A673 (cell line): Measurements from ENCODE around the gene SCYGR4. TPM values are rescaled to one million over a fixed set of nuclear protein-coding genes. Genes with fewer than 3 reads are reported as not detected.

Source experiments
- BruUV-seq: library from RNA; stranded (reverse); fragments of 400-500 nt; replicated peaks from 2 replicates; lab custom pipeline; 2021; lab: Mats Ljungman, UMichigan
- CTCF ChIA-PET: fragments of 300-600 bp; sonication (Branson Sonifier 250); formaldehyde crosslinking; loops from one replicate; lab custom pipeline; 2022; ENCODE audit warnings: antibody characterized with exemption; lab: Charles Lee
- POLR2A ChIA-PET: fragments of 300-600 bp; sonication (Branson Sonifier 250); formaldehyde crosslinking; loops from one replicate; lab custom pipeline; 2022; ENCODE audit warnings: antibody characterized with exemption; ENCODE audit not compliant: low non-redundant PET; lab: Charles Lee
- DNase-seq: peaks from one replicate; pipeline ENCODE4 v3.0.0-alpha.2; 2015; ENCODE audit warnings: low spot score
- H3K27ac ChIP-seq: fragments of 200-600 bp; sonication (generic); 2 replicates; pipeline ENCODE4 v1.5.1; 2016; ENCODE audit warnings: mixed run types, low read depth, mild to moderate bottlenecking, mixed read lengths, antibody characterized with exemption, low read length; ENCODE audit not compliant: poor library complexity, severe bottlenecking
- H3K27me3 ChIP-seq: fragments of 200-600 bp; sonication (generic); replicated peaks from 2 replicates; pipeline ENCODE4 v1.6.1; 2017; ENCODE audit warnings: mixed run types, low read depth, mild to moderate bottlenecking, mixed read lengths, antibody characterized with exemption, low read length; ENCODE audit not compliant: insufficient read depth, poor library complexity
- H3K36me3 ChIP-seq: fragments of 200-600 bp; sonication (generic); 2 replicates; pipeline ENCODE4 v1.6.1; 2016; ENCODE audit warnings: mixed run types, mild to moderate bottlenecking, mixed read lengths, antibody characterized with exemption, low read length; ENCODE audit not compliant: insufficient read depth, poor library complexity, severe bottlenecking
- H3K4me1 ChIP-seq: fragments of 200-600 bp; sonication (generic); 2 replicates; pipeline ENCODE4 v1.6.1; 2017; ENCODE audit warnings: mixed run types, mild to moderate bottlenecking, mixed read lengths, antibody characterized with exemption, low read length; ENCODE audit not compliant: insufficient read depth, poor library complexity, severe bottlenecking
- H3K4me3 ChIP-seq: fragments of 200-600 bp; sonication (generic); 2 replicates; pipeline ENCODE4 v1.5.1; 2016; ENCODE audit warnings: low read depth, mixed run types, mild to moderate bottlenecking, mixed read lengths, low read length; ENCODE audit not compliant: poor library complexity, severe bottlenecking
- H3K9me3 ChIP-seq: fragments of 200-600 bp; sonication (generic); 2 replicates; pipeline ENCODE4 v1.6.1; 2016; ENCODE audit warnings: mixed run types, low read depth, mild to moderate bottlenecking, mixed read lengths, antibody characterized with exemption, low read length; ENCODE audit not compliant: poor library complexity, severe bottlenecking
- EZH2 ChIP-seq: fragments of 200-600 bp; sonication (generic); IDR thresholded peaks from 2 replicates; pipeline ENCODE4 v1.6.1; 2017; ENCODE audit warnings: borderline replicate concordance, low read depth, mild to moderate bottlenecking, mixed read lengths, antibody characterized with exemption, low read length; ENCODE audit not compliant: poor library complexity, severe bottlenecking
- intact Hi-C: fragments of 100-400 bp; cut with micrococcal nuclease; formaldehyde crosslinking; loops from one replicate; pipeline ENCODE4 v1.10.0; 2022; ENCODE audit not compliant: unreplicated experiment
- total RNA-seq: library from RNA; stranded (reverse); gene quantifications from 2 replicates; pipeline ENCODE4 v1.2.3, GENCODE V29; 2021
- TF ChIP-seq, protein P1 (sequence below): fragments of 300-800, 200-600 bp; sonication (generic); conservative IDR thresholded peaks from 2 replicates; pipeline ENCODE4 v1.5.1; 2017; ENCODE audit warnings: low read depth, mild to moderate bottlenecking, antibody characterized with exemption, low read length, moderate library complexity, mixed read lengths

Gene SCYGR4
- total RNA-seq, 1 experiment from 2014 or later, result not detected

DNA sequence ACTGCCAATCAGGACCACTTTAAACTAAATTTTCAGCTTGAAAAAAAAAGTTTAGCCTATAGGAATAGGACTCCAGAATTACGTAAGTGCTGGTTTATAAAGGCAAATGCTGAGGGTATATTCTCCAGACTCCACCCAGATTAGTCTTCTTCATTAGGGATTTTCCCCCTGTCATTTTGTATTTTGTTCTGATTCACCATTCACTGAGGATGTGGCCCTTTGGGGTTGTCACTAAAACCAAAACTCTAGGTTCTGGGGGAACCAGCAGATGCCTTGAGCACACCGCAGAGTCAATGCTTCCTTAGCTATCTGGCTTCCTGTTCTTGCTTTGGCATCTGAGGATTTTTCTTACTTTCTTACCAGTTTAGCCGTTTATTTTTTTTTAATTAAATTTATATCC lies 10.5 kb downstream of the SCYGR4 start:
- BruUV-seq, result no TSS peak
- no peak for DNase-seq
- H3K27ac ChIP-seq, result no peak overlapping the region
- ChIA-PET POLR2A (no interaction called here), CTCF (no interaction called here)
- TF ChIP-seq, protein P1, sequence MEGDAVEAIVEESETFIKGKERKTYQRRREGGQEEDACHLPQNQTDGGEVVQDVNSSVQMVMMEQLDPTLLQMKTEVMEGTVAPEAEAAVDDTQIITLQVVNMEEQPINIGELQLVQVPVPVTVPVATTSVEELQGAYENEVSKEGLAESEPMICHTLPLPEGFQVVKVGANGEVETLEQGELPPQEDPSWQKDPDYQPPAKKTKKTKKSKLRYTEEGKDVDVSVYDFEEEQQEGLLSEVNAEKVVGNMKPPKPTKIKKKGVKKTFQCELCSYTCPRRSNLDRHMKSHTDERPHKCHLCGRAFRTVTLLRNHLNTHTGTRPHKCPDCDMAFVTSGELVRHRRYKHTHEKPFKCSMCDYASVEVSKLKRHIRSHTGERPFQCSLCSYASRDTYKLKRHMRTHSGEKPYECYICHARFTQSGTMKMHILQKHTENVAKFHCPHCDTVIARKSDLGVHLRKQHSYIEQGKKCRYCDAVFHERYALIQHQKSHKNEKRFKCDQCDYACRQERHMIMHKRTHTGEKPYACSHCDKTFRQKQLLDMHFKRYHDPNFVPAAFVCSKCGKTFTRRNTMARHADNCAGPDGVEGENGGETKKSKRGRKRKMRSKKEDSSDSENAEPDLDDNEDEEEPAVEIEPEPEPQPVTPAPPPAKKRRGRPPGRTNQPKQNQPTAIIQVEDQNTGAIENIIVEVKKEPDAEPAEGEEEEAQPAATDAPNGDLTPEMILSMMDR, result no peak
- TF ChIP-seq EZH2, result no peak
- H3K4me1 ChIP-seq, result no peaks in the 10 kb centered on the region
- no peaks in the 10 kb centered on the region for H3K27me3 ChIP-seq
- no peaks in the 10 kb centered on the region for H3K9me3 ChIP-seq
- H3K36me3 ChIP-seq, result no peaks in the 10 kb centered on the region
- intact Hi-C loops, result no loop called here
- no peak overlapping the region for H3K4me3 ChIP-seq

DNA sequence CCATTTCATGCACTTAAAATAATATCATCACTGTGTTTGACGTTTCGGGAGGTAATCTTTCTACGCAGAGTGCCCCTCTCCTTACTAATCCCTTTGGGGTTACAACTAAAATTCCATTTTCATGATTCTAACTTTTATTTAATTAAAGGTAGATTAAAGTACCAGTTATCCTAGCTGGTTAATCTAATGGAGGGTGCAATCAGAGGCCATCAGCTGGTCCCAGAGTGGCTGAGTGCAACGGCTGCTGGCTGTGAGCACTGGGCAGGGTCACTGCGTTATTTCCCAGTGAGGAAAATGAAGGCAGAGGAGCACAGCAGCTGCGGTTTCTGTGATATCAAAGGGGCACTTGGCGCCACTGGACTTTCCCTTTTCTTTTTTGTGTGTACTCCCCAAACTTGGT lies 12.1 kb downstream of the SCYGR4 start:
- CTCF ChIA-PET, result no interaction called here

DNA sequence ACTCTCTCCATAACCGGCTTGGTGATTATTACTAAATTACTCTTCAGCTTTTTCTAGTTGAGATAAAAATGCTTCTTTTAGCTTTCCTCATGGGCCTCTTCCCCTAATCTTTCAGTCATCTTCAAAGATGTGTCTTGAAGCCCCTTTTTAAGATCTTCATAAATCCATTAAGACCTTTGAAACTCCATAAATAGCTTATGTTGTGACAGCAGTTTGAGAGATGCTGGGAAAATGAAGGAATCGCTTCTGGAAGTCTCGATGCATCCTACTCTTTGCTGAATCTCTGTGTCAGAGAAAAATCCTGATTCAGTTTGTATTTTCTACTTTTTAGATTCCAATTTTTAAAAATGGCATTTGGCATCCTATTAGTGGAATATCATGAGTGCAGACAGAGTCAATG lies 13.0 kb downstream of the SCYGR4 start:
- CTCF ChIA-PET, result no interaction called here
- Histone ChIP-seq H3K9me3 (no peaks in the 10 kb centered on the region), H3K4me3 (no peak overlapping the region), H3K36me3 (no peaks in the 10 kb centered on the region), H3K27ac (no peak overlapping the region), H3K27me3 (no peaks in the 10 kb centered on the region), H3K4me1 (no peaks in the 10 kb centered on the region)
- intact Hi-C loops, result no loop called here
- TF ChIP-seq, protein P1, result no peak
- TF ChIP-seq EZH2, result no peak
- POLR2A ChIA-PET, result interaction anchor here (0.6 kb wide), 1 partner anchor 30 kb away, joined by 3 read pairs; no protein-coding TSS in a partner anchor
- BruUV-seq, result no TSS peak
- DNase-seq, result no peak

More for the DNA sequence above, 12.1 kb downstream of the SCYGR4 start:
- no peak overlapping the region for H3K4me3 ChIP-seq
- no peaks in the 10 kb centered on the region for H3K9me3 ChIP-seq
- POLR2A ChIA-PET, result no interaction called here
- no peaks in the 10 kb centered on the region for H3K27me3 ChIP-seq
- no peaks in the 10 kb centered on the region for H3K4me1 ChIP-seq
- DNase-seq, result no peak
- TF ChIP-seq, protein P1, result no peak
- TF ChIP-seq EZH2, result no peak
- no peak overlapping the region for H3K27ac ChIP-seq
- no TSS peak for BruUV-seq
- no peaks in the 10 kb centered on the region for H3K36me3 ChIP-seq
- intact Hi-C loops, result no loop called here
